Dermis microvascular lymphatic vessel endothelial cell (primary cell): ENCODE measurements around the gene RREB1. TPM values are rescaled to one million over a fixed set of nuclear protein-coding genes. Genes with fewer than 3 reads are reported as not detected.

Experiments used
- DNase-seq, 2 donors: peaks; one replicate each; pipeline versions ENCODE4 v3.0.0 to v3.0.0-alpha.2; 2010; ENCODE audit warnings: low read depth in 2 of 2
- total RNA-seq: library from RNA; depleted of rRNA; stranded (reverse); fragments of >200 nt; gene quantifications from 2 replicates; pipeline ENCODE4 v1.2.1, GENCODE V29; 2014

The RREB1 gene
- total RNA-seq, 1 donor from 2014 or later: 11.8 TPM

DNA sequence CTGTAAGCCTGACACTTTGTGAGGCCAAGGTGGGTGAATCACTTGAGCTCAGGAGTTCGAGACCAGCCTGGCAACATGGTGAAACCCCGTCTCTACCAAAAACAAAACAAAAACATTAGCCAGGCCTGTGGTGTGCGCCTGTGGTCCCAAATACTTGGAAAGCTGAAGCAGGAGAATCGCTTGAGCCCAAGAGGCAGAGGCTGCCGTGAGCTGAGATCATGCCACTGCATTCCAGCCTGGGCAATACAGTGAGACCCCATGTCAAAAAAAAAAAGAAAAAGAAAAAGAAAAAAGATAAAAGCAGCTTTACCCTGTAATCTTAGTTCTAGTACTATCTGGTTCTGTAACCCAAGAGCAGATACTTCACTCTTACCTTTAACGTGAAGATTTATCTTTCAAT lies 177.7 kb downstream of the RREB1 start:
- DNase-seq: no peak

DNA sequence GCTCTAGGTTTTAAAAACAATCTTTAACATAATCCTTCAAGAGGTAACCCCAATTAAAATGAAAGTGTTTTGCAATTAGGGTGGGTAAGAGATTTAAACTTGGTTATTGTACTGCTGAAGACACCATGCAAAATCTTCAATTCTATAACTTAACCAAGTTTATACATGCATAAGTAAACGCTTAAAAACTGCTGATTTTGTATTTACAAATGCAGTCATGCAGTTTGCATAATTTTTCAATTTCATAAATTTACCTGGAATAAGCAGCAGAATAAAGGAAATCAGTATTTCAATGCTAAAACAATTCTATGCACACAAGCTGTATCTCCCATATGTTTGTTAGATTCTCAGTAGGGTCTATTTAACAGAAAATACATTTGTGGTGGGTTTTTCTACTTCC lies 182.3 kb downstream of the RREB1 start:
- DNase-seq: no peak

DNA sequence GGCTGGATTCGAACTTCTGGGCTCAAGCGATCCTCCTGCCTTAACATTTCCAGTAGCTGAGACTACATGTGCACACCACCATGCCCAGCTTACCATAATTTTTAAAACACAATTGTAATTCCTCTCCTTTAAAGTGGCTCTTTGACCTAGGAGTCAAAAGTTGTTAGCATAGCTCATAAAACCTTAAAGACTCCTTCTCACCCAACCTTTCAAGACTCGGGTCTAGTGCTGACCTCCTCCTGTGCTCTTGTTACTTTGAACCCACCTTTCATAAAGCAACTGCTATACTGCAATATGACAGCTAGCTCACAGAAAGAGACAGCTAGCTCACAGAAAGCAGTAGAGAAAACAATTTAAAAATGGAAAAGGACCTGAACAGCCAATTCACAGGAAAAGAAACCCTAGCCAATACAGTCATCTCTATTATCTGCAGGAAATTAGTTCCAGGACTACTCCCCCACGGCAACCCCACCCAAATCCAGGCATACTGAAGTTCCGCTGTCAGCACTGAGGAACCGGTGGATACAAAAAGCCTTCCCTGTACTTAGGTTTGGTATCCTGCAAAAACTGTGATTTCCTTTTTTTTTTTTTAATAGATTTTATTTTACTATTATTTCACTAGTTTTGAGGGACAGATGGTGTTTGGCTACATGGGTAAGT lies 185.0 kb downstream of the RREB1 start:
- no peak for DNase-seq

DNA sequence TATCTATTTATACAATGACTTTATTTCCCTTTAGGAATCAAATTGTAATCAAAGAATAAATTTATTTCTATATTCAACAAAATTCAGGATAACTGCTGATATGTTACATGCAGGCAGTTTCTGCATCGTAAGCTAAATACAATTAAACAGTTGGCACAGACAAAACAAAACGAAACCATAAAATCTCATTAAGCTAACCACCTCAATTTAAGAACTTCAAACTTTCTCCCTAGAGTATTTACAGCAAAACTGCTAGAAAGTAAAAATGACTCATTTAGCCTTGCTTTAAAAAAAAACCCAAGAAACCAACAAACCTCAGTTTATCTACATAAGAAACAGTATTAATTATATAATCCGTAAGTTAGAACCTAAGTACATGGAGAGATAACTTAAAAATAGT lies 188.2 kb downstream of the RREB1 start:
- no peak for DNase-seq

DNA sequence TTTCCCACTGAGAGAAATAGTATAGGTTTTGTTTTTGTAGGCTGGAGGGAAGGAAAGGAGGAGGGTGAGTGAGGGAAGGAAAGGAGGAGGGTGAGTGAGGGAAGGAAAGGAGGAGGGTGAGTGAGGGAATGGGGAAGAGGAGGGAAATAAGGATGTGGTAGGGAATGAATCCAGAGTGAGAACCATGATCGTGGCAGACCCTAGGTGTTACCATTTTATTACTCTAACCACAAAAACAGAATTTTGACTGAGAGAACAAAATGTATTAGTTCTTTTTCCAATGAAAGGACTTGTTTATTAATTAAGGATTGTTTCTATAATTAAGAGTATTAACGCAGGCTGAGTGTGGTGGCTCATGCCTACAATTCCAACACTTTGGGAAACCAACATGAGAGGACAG lies 188.8 kb downstream of the RREB1 start:
- no peak for DNase-seq

DNA sequence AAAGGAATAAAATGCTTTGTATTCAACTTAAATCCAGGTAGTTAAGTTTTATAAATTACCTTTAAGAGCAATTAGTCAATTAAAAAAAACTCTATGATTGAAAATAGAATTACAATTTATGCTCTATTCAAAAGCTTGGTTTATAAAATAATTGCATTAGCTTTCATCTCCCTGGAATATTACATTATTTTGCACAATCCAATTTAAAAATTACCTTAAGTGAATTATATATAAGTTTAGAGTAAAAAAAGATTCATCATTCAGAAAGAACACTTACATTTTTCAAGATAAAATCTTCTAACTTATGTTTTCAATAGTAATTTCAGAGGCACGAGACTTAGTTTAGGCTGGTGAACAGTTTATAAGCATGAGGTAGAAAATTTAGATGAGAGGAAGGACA lies 190.4 kb downstream of the RREB1 start:
- no peak for DNase-seq

DNA sequence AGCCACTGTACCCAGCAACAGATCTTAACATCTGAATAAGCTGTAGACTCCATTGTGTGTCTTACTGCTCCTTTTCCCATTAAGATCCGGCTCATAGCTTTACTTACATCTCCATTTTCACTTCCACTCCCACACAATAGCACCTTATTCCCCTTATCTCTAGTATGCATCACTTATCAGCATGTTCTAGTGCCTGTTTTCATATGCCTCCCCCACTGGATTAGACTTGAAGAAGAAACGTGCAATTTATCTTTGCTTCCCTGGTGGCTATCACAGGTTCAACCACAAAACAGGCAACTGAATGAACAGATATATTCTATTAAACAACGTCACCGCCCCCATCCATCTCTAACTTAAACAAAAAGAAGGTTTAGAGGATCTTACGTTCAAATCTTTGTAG lies 193.2 kb downstream of the RREB1 start:
- no peak for DNase-seq

Other genes with a start within 250 kb of the RREB1 start
- gene SSR1, start 205.2 kb downstream of the RREB1 start, total RNA-seq: 42.9 and 52.9 TPM in 2 replicates